Parathyroid adenoma (tissue), 2 donors: ENCODE data around the gene TMX4.
A peak's percentile ranks its signal among the peaks of the same experiment; 100 is the strongest.

Experiments
- H2AFZ ChIP-seq: fragments of 300-600 bp; sonication (generic); one replicate; pipeline ENCODE4 v1.7.0; 2017; ENCODE audit warnings: antibody characterized with exemption, mild to moderate bottlenecking
- H3K27ac ChIP-seq: fragments of 300-600 bp; sonication (generic); one replicate; pipeline ENCODE4 v1.7.0; 2017
- H3K27me3 ChIP-seq: fragments of 300-600 bp; sonication (generic); one replicate; pipeline ENCODE4 v1.7.0; 2017; ENCODE audit warnings: low read length; ENCODE audit not compliant: control insufficient read depth, insufficient read depth
- H3K36me3 ChIP-seq: fragments of 300-600 bp; sonication (generic); one replicate; pipeline ENCODE4 v1.7.0; 2017; ENCODE audit warnings: low read length; ENCODE audit not compliant: control insufficient read depth, insufficient read depth
- H3K4me1 ChIP-seq: fragments of 300-600 bp; sonication (generic); one replicate; pipeline ENCODE4 v1.7.0; 2017; ENCODE audit warnings: control low read depth
- H3K4me2 ChIP-seq: fragments of 300-600 bp; sonication (generic); one replicate; pipeline ENCODE4 v1.7.0; 2017; ENCODE audit warnings: low read length
- H3K4me3 ChIP-seq: fragments of 300-600 bp; sonication (generic); one replicate; pipeline ENCODE4 v1.7.0; 2017; ENCODE audit warnings: low read depth, low read length
- H3K79me2 ChIP-seq: fragments of 300-600 bp; sonication (generic); one replicate; pipeline ENCODE4 v1.7.0; 2017; ENCODE audit warnings: control low read depth
- H3K9ac ChIP-seq: fragments of 300-600 bp; sonication (generic); one replicate; pipeline ENCODE4 v1.7.0; 2017; ENCODE audit warnings: mild to moderate bottlenecking
- H3K9me3 ChIP-seq: fragments of 300-600 bp; sonication (generic); one replicate; pipeline ENCODE4 v1.7.0; 2017; ENCODE audit warnings: low read length; ENCODE audit not compliant: control insufficient read depth
- TF ChIP-seq, protein P1 (sequence below): fragments of 300-600 bp; sonication (generic); IDR thresholded peaks from one replicate; pipeline ENCODE4 v1.7.0; 2017; ENCODE audit warnings: antibody characterized with exemption, mild to moderate bottlenecking
- donor health status: primary hyperparathyroidism.

Gene TMX4

DNA sequence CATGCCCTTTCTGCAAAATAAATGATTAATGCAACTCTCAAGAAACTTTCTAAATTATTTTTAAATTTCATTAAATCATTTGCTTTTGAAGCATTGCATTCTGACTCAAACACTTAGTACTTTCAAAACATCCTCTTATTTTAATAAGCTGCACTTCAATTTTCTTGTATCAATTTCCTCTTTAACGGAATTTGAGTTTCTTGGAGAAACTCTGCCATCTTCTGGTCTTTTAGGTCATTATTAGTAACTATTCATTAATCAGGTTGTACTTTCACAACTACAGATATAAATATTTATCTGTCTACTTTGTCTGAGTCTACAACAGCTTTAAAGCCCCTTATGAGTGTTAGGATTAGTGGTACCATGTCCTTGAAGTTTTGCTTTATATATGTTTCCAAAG is 30.2 kb downstream of the TMX4 start:
- no peaks in the 10 kb centered on the region for H3K36me3 ChIP-seq
- H2AFZ ChIP-seq = no peak overlapping the region
- H3K4me3 ChIP-seq = no peak overlapping the region
- no peaks in the 10 kb centered on the region for H3K79me2 ChIP-seq
- TF ChIP-seq, protein P1, sequence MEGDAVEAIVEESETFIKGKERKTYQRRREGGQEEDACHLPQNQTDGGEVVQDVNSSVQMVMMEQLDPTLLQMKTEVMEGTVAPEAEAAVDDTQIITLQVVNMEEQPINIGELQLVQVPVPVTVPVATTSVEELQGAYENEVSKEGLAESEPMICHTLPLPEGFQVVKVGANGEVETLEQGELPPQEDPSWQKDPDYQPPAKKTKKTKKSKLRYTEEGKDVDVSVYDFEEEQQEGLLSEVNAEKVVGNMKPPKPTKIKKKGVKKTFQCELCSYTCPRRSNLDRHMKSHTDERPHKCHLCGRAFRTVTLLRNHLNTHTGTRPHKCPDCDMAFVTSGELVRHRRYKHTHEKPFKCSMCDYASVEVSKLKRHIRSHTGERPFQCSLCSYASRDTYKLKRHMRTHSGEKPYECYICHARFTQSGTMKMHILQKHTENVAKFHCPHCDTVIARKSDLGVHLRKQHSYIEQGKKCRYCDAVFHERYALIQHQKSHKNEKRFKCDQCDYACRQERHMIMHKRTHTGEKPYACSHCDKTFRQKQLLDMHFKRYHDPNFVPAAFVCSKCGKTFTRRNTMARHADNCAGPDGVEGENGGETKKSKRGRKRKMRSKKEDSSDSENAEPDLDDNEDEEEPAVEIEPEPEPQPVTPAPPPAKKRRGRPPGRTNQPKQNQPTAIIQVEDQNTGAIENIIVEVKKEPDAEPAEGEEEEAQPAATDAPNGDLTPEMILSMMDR = no peak
- H3K4me2 ChIP-seq = no peak overlapping the region
- no peaks in the 10 kb centered on the region for H3K27me3 ChIP-seq
- H3K9me3 ChIP-seq = no peaks in the 10 kb centered on the region
- no peaks in the 10 kb centered on the region for H3K4me1 ChIP-seq
- no peak overlapping the region for H3K27ac ChIP-seq
- H3K9ac ChIP-seq = no peak overlapping the region

- Histone ChIP-seq H3K4me2 (no peak overlapping the region), H3K4me1 (no peaks in the 10 kb centered on the region), H2AFZ (no peak overlapping the region), H3K36me3 (no peaks in the 10 kb centered on the region), H3K4me3 (no peak overlapping the region), H3K79me2 (no peaks in the 10 kb centered on the region), H3K9me3 (no peaks in the 10 kb centered on the region), H3K27me3 (no peaks in the 10 kb centered on the region), H3K27ac (no peak overlapping the region), H3K9ac (no peak overlapping the region)
- TF ChIP-seq, protein P1 = no peak
Observed at GRCh38 chr20:7985916-7986315, 33.6 kb downstream of the TMX4 start.

DNA sequence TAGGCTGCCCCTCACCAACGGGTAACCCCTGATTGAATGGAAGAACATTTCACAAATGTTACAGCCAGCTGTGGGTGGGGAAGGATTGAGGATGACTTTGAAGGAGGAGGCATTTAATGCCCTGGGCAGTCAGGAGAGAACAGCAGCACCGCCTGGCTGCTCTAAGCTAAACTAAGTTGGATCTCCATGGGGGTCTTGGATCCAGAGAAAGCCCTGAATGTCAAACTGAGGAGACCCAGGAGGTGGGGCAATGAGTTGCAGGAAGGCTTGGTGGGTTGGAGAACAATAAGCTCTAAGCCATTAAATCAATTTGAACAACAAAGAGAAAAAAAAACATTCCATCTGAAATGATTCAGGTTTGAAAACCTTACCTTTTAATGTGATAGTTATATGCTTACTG is 35.4 kb downstream of the TMX4 start:
- TF ChIP-seq, protein P1 = no peak
- H3K36me3 ChIP-seq = no peaks in the 10 kb centered on the region
- no peaks in the 10 kb centered on the region for H3K4me1 ChIP-seq

GRCh38 chr20:7981374-7981773 is 38.2 kb downstream of the TMX4 start:
- Histone ChIP-seq H3K27me3 (no peaks in the 10 kb centered on the region), H3K36me3 (no peaks in the 10 kb centered on the region), H3K79me2 (no peaks in the 10 kb centered on the region), H3K4me2 (no peak overlapping the region), H3K27ac (no peak overlapping the region), H3K4me1 (no peaks in the 10 kb centered on the region), H3K9me3 (no peaks in the 10 kb centered on the region), H3K9ac (no peak overlapping the region), H2AFZ (no peak overlapping the region), H3K4me3 (no peak overlapping the region)
- TF ChIP-seq, protein P1 = no peak

More for the DNA sequence above, 35.4 kb downstream of the TMX4 start:
- Histone ChIP-seq H3K4me2 (no peak overlapping the region), H3K4me3 (no peak overlapping the region), H3K79me2 (no peaks in the 10 kb centered on the region), H3K27me3 (no peaks in the 10 kb centered on the region), H2AFZ (no peak overlapping the region), H3K9me3 (no peaks in the 10 kb centered on the region), H3K27ac (no peak overlapping the region), H3K9ac (no peak overlapping the region)

DNA sequence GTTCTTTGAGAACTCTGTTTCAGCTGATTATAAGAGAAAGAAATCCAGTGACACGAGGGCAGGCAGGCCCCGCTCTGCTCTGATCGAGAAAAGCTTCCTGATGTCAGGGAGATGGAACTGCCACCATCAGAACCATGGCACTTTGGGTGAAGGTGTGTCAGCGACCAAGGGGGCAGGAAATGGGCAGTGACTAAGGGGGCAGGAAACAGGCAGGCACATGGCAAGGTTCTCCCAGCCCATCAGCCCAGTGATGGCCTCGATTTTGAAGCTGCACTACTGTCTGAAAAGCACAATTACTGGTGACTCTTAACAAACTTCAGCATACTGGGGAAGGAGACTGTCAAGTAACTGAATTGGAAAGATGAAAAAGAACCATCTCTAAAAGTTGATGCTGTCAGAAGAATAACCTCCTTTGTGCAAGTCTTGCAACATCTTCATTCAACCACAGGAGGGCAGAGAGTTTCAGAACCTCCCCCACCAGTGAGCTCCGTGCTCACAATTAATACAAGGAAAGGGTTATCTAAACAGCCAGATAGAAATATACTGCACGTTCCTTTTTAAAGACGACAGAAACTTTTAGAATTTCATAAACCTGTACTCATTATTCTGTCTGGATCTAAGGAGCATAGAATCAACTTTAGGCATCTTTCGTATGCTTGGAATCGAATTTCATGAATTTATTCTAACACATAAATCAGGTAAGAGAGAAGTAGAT is 39.1 kb downstream of the TMX4 start:
- Histone ChIP-seq H3K4me3 (no peak overlapping the region), H3K27me3 (no peaks in the 10 kb centered on the region), H3K4me2 (no peak overlapping the region), H3K79me2 (no peaks in the 10 kb centered on the region), H3K27ac (no peak overlapping the region), H2AFZ (no peak overlapping the region), H3K4me1 (no peaks in the 10 kb centered on the region), H3K36me3 (no peaks in the 10 kb centered on the region), H3K9me3 (no peaks in the 10 kb centered on the region), H3K9ac (no peak overlapping the region)
- TF ChIP-seq, protein P1 = peak; percentile 43
